GM12872 (cell line): ENCODE data around the gene PSMA7.

ENCODE experiments used
- CTCF ChIP-seq: IDR thresholded peaks from 3 replicates; pipeline ENCODE4 v1.5.1; 2011; ENCODE audit warnings: low read depth, mild to moderate bottlenecking, low read length, moderate library complexity; ENCODE audit not compliant: insufficient read depth

PSMA7 gene

GRCh38 chr20:62176866-62177265, 33.7 kb upstream of the PSMA7 start:
- no peak for TF ChIP-seq CTCF

- TF ChIP-seq CTCF, result no peak
Observed at GRCh38 chr20:62175711-62176110, 32.5 kb upstream of the PSMA7 start.

GRCh38 chr20:62174870-62175624, 31.9 kb upstream of the PSMA7 start:
- TF ChIP-seq CTCF, result no peak

- no peak for TF ChIP-seq CTCF
Observed at GRCh38 chr20:62174021-62174804, 31.0 kb upstream of the PSMA7 start.

- TF ChIP-seq CTCF, result no peak
Observed at GRCh38 chr20:62172666-62173065, 29.5 kb upstream of the PSMA7 start.

GRCh38 chr20:62171245-62171644, 28.1 kb upstream of the PSMA7 start:
- no peak for TF ChIP-seq CTCF

GRCh38 chr20:62170536-62170935, 27.3 kb upstream of the PSMA7 start:
- no peak for TF ChIP-seq CTCF
